GM08714 (cell line): ENCODE results near the gene ATG7.
"Not testable (repeated sequence)": the region's sequence is repeated elsewhere in the genome, so short reads cannot be mapped to it uniquely, and the experiment has no call there.

Source experiments
- H3K4me3 ChIP-seq: fragments of 200-500 bp; sonication (Bioruptor generic); 2 replicates; pipeline ENCODE4 v1.5.1; 2014; ENCODE audit warnings: mild to moderate bottlenecking, low read length, inconsistent platforms
- ZNF274 ChIP-seq: IDR thresholded peaks from 2 replicates; pipeline ENCODE4 v1.6.1; 2012; ENCODE audit warnings: mild to moderate bottlenecking, low read depth, low read length

Gene ATG7

DNA sequence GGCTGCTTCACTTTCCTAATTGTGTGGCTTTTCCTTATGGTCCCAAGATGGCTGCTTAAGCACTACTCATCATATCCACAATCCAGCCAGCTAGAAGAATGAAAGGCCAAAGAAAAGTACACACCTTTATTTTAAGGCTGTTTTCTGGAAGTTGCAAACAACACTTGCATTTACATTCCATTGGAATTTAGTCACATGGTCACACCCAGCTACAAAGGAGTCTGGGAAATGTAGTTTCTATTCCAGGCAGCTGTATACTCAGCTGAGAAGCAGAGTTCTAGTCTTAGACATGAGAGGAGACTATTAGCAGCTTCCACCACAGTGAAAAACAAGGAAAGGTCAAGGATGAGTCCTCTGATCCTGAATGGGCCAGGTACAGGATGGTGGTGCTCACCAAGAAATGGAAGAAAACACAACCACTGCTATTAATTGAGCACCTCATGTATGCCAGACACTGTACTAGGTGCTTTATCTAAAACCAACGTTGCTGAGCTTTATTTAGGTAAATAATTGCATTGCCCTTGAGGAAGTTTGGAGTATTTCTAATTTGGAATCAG is 28.0 kb upstream of the ATG7 start:
- H3K4me3 ChIP-seq, result no peak overlapping the region
- TF ChIP-seq ZNF274, result no peak

- no peak overlapping the region for H3K4me3 ChIP-seq
- TF ChIP-seq ZNF274, result no peak
Observed at GRCh38 chr3:11245276-11245675, 26.9 kb upstream of the ATG7 start.

GRCh38 chr3:11245827-11246662 is 26.2 kb upstream of the ATG7 start:
- no peak overlapping the region for H3K4me3 ChIP-seq
- no peak for TF ChIP-seq ZNF274

DNA sequence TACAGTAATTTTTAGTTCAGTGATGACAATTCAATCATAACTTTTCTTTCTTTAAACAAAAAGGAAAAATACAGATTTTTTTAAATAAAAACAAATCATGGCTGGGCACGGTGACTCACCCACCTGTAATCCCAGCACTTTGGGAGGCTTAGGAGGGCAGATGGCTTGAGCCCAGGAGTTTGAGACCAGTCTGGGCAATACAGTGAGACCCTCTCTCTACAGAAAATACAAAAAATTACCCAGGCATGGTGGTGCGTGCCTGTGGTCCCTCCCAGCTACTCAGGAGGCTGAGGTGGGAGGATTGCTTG is 25.6 kb upstream of the ATG7 start:
- no peak overlapping the region for H3K4me3 ChIP-seq
- no peak for TF ChIP-seq ZNF274

GRCh38 chr3:11247362-11247761 is 24.8 kb upstream of the ATG7 start:
- no peak for TF ChIP-seq ZNF274
- no peak overlapping the region for H3K4me3 ChIP-seq

DNA sequence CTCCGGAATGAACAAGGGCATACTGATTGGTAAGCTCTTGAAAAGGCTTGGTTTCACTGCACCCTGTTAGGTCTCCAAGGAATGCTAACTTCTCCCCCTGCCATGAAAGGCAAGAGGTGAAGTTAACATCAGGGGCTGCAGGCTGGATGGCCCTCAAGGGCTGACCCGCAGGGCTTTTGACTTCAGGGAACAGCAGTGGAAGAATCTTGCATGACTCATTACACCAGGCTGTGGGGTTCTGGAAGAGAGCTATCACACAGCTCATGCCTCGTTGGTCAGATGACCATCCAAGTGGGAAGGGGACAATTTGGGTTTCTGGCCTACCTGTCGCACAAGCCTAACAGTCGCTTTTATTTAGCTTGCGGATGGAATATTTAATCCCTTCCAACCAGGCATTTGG is 23.6 kb upstream of the ATG7 start:
- no peak overlapping the region for H3K4me3 ChIP-seq
- TF ChIP-seq ZNF274, result no peak

DNA sequence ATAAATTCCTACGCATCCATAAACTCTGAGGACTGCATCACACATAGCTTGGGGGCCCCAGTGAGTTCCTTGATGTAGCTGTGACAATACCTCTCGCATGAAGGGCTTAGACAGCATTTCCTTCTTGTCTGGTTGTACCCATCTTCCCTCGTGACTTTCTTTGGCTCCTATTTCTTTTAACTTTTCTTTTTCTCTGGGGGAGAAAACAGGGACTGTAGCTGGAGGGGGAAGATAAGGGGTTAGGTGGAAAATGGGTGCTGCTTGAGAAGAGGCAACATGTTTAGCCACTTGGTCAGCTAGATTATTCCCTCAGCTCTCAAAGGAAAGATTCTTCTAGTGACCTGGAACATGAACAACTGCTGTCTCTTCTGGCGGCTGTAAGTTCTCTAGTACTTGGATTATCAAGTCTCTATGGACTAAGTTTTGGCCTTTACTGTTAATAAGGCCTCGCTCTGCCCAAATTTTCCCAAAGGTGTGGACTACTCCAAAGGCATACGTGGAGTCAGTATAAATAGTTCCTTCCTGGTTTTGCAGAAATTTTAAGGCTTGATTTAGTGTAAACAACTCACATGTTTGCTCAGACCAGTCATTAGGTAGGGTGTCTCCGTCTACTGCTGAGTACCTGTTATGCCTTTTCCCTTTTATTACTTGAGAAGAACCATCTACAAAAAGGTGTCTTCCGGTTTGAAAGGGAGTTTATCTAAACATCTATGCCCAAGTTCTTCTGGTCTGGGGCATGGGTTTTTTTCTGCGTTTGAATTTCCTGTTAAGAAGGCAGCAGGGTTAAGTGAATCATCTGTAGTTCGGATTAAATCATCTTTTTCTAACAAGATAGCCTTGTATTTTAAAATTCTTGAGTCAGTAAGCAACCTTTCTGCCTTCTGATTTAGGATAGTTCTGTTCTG is 21.0 kb upstream of the ATG7 start:
- no peak for TF ChIP-seq ZNF274
- no peak overlapping the region for H3K4me3 ChIP-seq

DNA sequence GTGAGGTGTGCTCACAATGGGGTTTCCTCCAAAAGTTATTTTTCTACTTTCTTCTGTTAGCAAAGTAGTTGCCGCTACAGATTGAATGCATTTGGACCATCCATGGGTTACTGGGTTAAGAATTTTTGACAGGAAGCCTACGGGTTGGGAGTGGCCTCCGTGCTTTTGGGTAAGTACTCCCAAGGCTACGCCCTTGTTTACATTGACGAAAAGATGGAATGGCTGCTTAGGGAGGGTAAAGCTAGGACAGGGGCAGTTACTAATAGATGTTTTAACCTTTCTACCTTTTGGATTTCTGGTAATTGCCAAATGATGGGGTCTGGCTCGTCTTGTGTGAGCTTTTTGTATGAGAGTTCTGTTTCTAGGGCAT is 20.4 kb upstream of the ATG7 start:
- no peak overlapping the region for H3K4me3 ChIP-seq
- no peak for TF ChIP-seq ZNF274

DNA sequence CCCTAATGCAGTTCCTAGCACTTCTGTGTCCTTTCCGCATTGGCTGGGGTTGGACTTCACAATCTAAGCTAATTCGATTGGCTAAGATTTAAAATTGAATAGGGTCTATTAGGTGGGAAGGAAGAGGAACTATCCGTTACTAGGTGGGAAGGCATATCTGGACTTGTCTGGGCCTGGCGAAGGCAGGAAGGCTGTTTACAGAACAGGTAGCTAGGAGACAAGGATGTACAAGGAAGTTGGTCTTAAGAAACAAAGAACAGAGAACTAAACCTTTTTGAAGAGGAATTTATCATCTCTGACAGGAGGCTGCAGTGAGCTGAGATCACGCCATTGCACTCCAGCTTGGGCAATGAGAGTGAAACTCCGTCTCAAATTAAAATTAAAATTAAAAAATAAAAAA is 17.3 kb upstream of the ATG7 start:
- no peak for TF ChIP-seq ZNF274
- H3K4me3 ChIP-seq, result no peak overlapping the region

DNA sequence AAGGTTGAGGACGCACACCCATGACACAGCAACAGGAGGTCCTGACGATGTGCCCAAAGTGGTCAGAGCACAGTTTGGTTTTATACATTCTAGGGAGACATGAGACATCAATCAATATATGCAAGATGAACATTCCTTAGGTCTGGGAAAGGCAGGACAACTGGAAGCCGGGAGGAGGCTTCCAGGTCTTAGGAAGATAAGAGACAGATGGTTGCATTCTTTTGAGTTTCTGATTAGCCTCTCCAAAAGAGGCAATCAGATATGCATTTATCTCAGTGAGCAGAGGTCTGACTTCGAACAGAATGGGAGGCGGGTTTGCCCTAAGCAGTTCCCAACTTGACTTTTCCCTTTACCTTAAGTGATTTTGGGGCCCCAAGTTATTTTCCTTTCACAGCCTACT is 16.7 kb upstream of the ATG7 start:
- not testable (repeated sequence) for H3K4me3 ChIP-seq

- H3K4me3 ChIP-seq, result no peak overlapping the region
- no peak for TF ChIP-seq ZNF274
Observed at GRCh38 chr3:11258958-11259357, 13.2 kb upstream of the ATG7 start.

- H3K4me3 ChIP-seq, result no peak overlapping the region
- TF ChIP-seq ZNF274, result no peak
Observed at GRCh38 chr3:11260460-11260859, 11.7 kb upstream of the ATG7 start.

GRCh38 chr3:11269007-11269406 is 3.2 kb upstream of the ATG7 start:
- TF ChIP-seq ZNF274, result no peak
- no peak overlapping the region for H3K4me3 ChIP-seq

- H3K4me3 ChIP-seq, result peak overlapping the region; percentile 97
- no peak for TF ChIP-seq ZNF274
Observed at GRCh38 chr3:11272906-11273574, 843 bp downstream of the ATG7 start.
